PC-9 (cell line): ENCODE data around the gene PIH1D1.

Experiments used
- CTCF ChIP-seq: fragments of 200-600 bp; sonication (generic); conservative IDR thresholded peaks from 2 replicates; pipeline ENCODE4 v1.6.1; 2017; ENCODE audit warnings: mixed run types, antibody characterized with exemption, mild to moderate bottlenecking, moderate library complexity
- EZH2 ChIP-seq: fragments of 200-600 bp; sonication (generic); IDR thresholded peaks from 2 replicates; pipeline ENCODE4 v1.8.0; 2017; ENCODE audit warnings: antibody characterized with exemption, low read depth

GRCh38 chr19:49440439-49441209 is 11.0 kb downstream of the PIH1D1 start:
- TF ChIP-seq CTCF (no peak), EZH2 (no peak)
